HCT116 (cell line): ENCODE measurements around the gene FADD. TPM values are rescaled to one million over a fixed set of nuclear protein-coding genes. Genes with fewer than 3 reads are reported as not detected.

Experiments used
- ATAC-seq: fragments of 200-7000 bp; cut with Tn5 transposase; 2 replicates; pipeline ENCODE4 v1.9.1; 2020; ENCODE audit warnings: mild to moderate bottlenecking, moderate library complexity
- BruUV-seq: library from RNA; stranded (reverse); fragments of 400-500 nt; replicated peaks from 2 replicates; lab custom pipeline; 2021; lab: Mats Ljungman, UMichigan
- CTCF ChIA-PET: fragments of 300-600 bp; sonication (Branson Sonifier 250); formaldehyde crosslinking; loops from one replicate; lab custom pipeline; 2021; ENCODE audit warnings: antibody characterized with exemption; lab: Charles Lee
- POLR2A ChIA-PET: fragments of 300-600, 350-600 bp; sonication (Branson Sonifier 250); formaldehyde crosslinking; loops from one replicate; lab custom pipeline; 2021; ENCODE audit warnings: antibody characterized with exemption; lab: Charles Lee
- RAD21 ChIA-PET, 2 experiments: fragments of 300-600 bp; sonication (Branson Sonifier 250); formaldehyde crosslinking; loops; one replicate each; lab custom pipeline; 2023; ENCODE audit warnings: low total read pairs in 2 of 2; ENCODE audit not compliant: uncharacterized antibody in 2 of 2, unreplicated experiment in 2 of 2, low non-redundant PET in 1 of 2; lab: Charles Lee
- DNase-seq: peaks from one replicate; pipeline ENCODE4 v3.0.0-alpha.2; 2010; ENCODE audit warnings: low read depth, low spot score
- H2AFZ ChIP-seq: fragments of 200-600 bp; shearing (Covaris generic), sonication (generic); 2 replicates; pipeline ENCODE4 v1.6.1; 2017; ENCODE audit warnings: low read depth, mixed run types, mixed read lengths, antibody characterized with exemption, low read length; ENCODE audit not compliant: poor library complexity, severe bottlenecking
- H3K27ac ChIP-seq: 2 replicates; pipeline ENCODE4 v1.5.1; 2012; ENCODE audit warnings: low read depth, low read length
- H3K27me3 ChIP-seq: fragments of 200-600 bp; sonication (generic); 2 replicates; pipeline ENCODE4 v1.6.1; 2016; ENCODE audit warnings: mixed run types, low read length, mixed read lengths; ENCODE audit not compliant: insufficient read depth
- H3K36me3 ChIP-seq, 2 experiments: fragments of 200-500 bp in 1 of 2; fragments of 200-600 bp in 1 of 2; sonication (Bioruptor generic) in 1 of 2; sonication (generic) in 1 of 2; 2 replicates each; pipeline versions ENCODE4 v1.5.1 to v1.6.1; 2014 to 2016; ENCODE audit warnings: low read length in 2 of 2, inconsistent platforms in 1 of 2, mixed read lengths in 1 of 2, mixed run types in 1 of 2; ENCODE audit not compliant: insufficient read depth in 2 of 2, control insufficient read depth in 1 of 2
- H3K4me1 ChIP-seq, 2 experiments: fragments of 200-600 bp in 1 of 2; sonication (generic) in 1 of 2; 2 replicates each; pipeline versions ENCODE4 v1.5.1 to v1.6.1; 2012 to 2017; ENCODE audit warnings: low read length in 2 of 2, inconsistent platforms in 1 of 2, mild to moderate bottlenecking in 1 of 2, mixed read lengths in 1 of 2, mixed run types in 1 of 2, moderate library complexity in 1 of 2; ENCODE audit not compliant: insufficient read depth in 2 of 2, control insufficient read depth in 1 of 2
- H3K4me2 ChIP-seq: fragments of 200-600 bp; sonication (generic); 2 replicates; pipeline ENCODE4 v1.6.1; 2017; ENCODE audit warnings: mixed run types, low read length, mixed read lengths
- H3K4me3 ChIP-seq, 2 experiments: fragments of 200-600 bp in 1 of 2; sonication (generic) in 1 of 2; replicated peaks in 1 of 2; 2 replicates each; pipeline ENCODE4 v1.5.1; 2011 to 2016; ENCODE audit warnings: low read length in 2 of 2, control low read depth in 1 of 2, low read depth in 1 of 2, mild to moderate bottlenecking in 1 of 2, mixed read lengths in 1 of 2, mixed run types in 1 of 2
- H3K79me2 ChIP-seq: fragments of 200-600 bp; sonication (generic); 2 replicates; pipeline ENCODE4 v1.6.1; 2017; ENCODE audit warnings: mild to moderate bottlenecking, mixed run types, low read length, moderate library complexity, mixed read lengths; ENCODE audit not compliant: insufficient read depth
- H3K9ac ChIP-seq: fragments of 200-600 bp; sonication (generic); 2 replicates; pipeline ENCODE4 v1.6.1; 2016; ENCODE audit warnings: low read length, mixed read lengths
- H3K9me2 ChIP-seq: fragments of 200-600 bp; sonication (generic), shearing (Covaris generic); 2 replicates; pipeline ENCODE4 v1.6.1; 2017; ENCODE audit warnings: mixed run types, mild to moderate bottlenecking, moderate library complexity; ENCODE audit not compliant: insufficient read depth
- H3K9me3 ChIP-seq, 2 experiments: fragments of 200-500 bp in 1 of 2; fragments of 200-600 bp in 1 of 2; sonication (Bioruptor generic) in 1 of 2; sonication (generic) in 1 of 2; 2 replicates each; pipeline ENCODE4 v1.6.1; 2014 to 2017; ENCODE audit warnings: low read length in 2 of 2, mixed read lengths in 2 of 2, inconsistent platforms in 1 of 2, low read depth in 1 of 2, mild to moderate bottlenecking in 1 of 2, mixed run types in 1 of 2, moderate library complexity in 1 of 2; ENCODE audit not compliant: control insufficient read depth in 1 of 2, insufficient read depth in 1 of 2
- H4K20me1 ChIP-seq: fragments of 200-600 bp; sonication (generic), shearing (Covaris generic); 2 replicates; pipeline ENCODE4 v1.6.1; 2017; ENCODE audit warnings: mixed run types, mild to moderate bottlenecking, moderate library complexity; ENCODE audit not compliant: insufficient read depth
- CBX3 ChIP-seq: IDR thresholded peaks from 2 replicates; pipeline ENCODE4 v1.6.1; 2012; ENCODE audit warnings: low read depth
- CEBPB ChIP-seq: IDR thresholded peaks from 2 replicates; pipeline ENCODE4 v1.6.1; 2012; ENCODE audit warnings: low read depth
- EGR1 ChIP-seq: IDR thresholded peaks from 2 replicates; pipeline ENCODE4 v1.6.1; 2012; ENCODE audit warnings: low read depth
- ELF1 ChIP-seq: IDR thresholded peaks from 2 replicates; pipeline ENCODE4 v1.6.1; 2012; ENCODE audit warnings: low read depth, borderline replicate concordance
- EZH2phosphoT487 ChIP-seq: fragments of 200-600 bp; IDR thresholded peaks from 2 replicates; pipeline ENCODE4 v1.6.1; 2018; ENCODE audit warnings: antibody characterized with exemption, borderline replicate concordance
- POLR2AphosphoS5 ChIP-seq: IDR thresholded peaks from 2 replicates; pipeline ENCODE4 v1.6.1; 2011; ENCODE audit warnings: mild to moderate bottlenecking, low read depth, low read length, moderate library complexity
- RAD21 ChIP-seq: IDR thresholded peaks from 2 replicates; pipeline ENCODE4 v1.6.1; 2012; ENCODE audit warnings: low read depth, mild to moderate bottlenecking
- SIN3A ChIP-seq: IDR thresholded peaks from 2 replicates; pipeline ENCODE4 v1.6.1; 2012; ENCODE audit warnings: low read depth
- SP1 ChIP-seq: IDR thresholded peaks from 2 replicates; pipeline ENCODE4 v1.6.1; 2012; ENCODE audit warnings: low read depth
- SRF ChIP-seq: IDR thresholded peaks from 2 replicates; pipeline ENCODE4 v1.6.1; 2012; ENCODE audit warnings: low read depth
- ZFX ChIP-seq: fragments of 450-650 bp; IDR thresholded peaks from 2 replicates; pipeline ENCODE4 v1.6.1; 2017
- intact Hi-C: fragments of 100-400 bp; cut with micrococcal nuclease; formaldehyde crosslinking; loops from 2 replicates; pipeline ENCODE4 v1.10.0; 2022
- total RNA-seq: library from RNA; stranded (reverse); gene quantifications from one replicate; pipeline ENCODE4 v1.2.1, GENCODE V29; 2021; ENCODE audit not compliant: unreplicated experiment
- TF ChIP-seq, protein P1 (sequence below): IDR thresholded peaks from 2 replicates; pipeline ENCODE4 v1.6.1; 2012
- TF ChIP-seq, protein P2 (sequence below): IDR thresholded peaks from 2 replicates; pipeline ENCODE4 v1.6.1; 2011; ENCODE audit warnings: mild to moderate bottlenecking, low read length, moderate library complexity; ENCODE audit not compliant: insufficient replicate concordance; ENCODE audit errors: extremely low read depth
- TF ChIP-seq, protein P3 (sequence below), 3 experiments: fragments of 200-600 bp in 1 of 3; sonication (generic) in 1 of 3; IDR thresholded peaks in 2 of 3; conservative IDR thresholded peaks in 1 of 3; 2 replicates each; pipeline ENCODE4 v1.5.1; 2012 to 2017; ENCODE audit warnings: low read depth in 2 of 3, low read length in 2 of 3, antibody characterized with exemption in 1 of 3, borderline replicate concordance in 1 of 3, control low read depth in 1 of 3, mild to moderate bottlenecking in 1 of 3, mixed read lengths in 1 of 3, mixed run types in 1 of 3, moderate library complexity in 1 of 3; ENCODE audit not compliant: insufficient read depth in 1 of 3
- TF ChIP-seq, protein P4 (sequence below): IDR thresholded peaks from 2 replicates; pipeline ENCODE4 v1.6.1; 2012

FADD gene
- total RNA-seq, 1 experiment from 2014 or later = 26.7 TPM

DNA sequence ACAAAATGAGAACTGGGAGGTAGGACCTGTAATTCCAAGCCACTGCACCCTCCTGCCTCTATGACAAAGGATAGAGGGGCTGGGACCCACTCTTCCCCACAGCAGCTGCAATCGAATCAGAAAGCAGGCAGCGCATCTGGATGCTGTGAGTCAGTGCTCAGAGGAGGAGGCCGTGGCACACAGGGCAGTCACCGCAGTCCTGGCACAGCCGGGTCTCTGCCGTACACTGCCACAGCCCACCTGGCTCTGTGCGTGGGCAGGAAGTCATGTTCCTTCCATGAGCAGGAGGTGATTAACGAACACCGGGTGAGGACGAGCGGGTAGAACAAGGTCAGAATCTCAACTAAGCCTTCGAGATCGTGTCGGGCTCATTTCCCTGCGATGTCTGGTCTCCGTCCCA lies 37.2 kb downstream of the FADD start:
- no peak overlapping the region for H3K4me2 ChIP-seq
- intact Hi-C loops = no loop called here
- no peak for TF ChIP-seq SP1
- TF ChIP-seq, protein P1, sequence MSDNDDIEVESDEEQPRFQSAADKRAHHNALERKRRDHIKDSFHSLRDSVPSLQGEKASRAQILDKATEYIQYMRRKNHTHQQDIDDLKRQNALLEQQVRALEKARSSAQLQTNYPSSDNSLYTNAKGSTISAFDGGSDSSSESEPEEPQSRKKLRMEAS = no peak
- no peak for TF ChIP-seq POLR2AphosphoS5
- TF ChIP-seq ZFX = no peak
- TF ChIP-seq, protein P2, sequence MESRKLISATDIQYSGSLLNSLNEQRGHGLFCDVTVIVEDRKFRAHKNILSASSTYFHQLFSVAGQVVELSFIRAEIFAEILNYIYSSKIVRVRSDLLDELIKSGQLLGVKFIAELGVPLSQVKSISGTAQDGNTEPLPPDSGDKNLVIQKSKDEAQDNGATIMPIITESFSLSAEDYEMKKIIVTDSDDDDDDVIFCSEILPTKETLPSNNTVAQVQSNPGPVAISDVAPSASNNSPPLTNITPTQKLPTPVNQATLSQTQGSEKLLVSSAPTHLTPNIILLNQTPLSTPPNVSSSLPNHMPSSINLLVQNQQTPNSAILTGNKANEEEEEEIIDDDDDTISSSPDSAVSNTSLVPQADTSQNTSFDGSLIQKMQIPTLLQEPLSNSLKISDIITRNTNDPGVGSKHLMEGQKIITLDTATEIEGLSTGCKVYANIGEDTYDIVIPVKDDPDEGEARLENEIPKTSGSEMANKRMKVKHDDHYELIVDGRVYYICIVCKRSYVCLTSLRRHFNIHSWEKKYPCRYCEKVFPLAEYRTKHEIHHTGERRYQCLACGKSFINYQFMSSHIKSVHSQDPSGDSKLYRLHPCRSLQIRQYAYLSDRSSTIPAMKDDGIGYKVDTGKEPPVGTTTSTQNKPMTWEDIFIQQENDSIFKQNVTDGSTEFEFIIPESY = no peak
- TF ChIP-seq CEBPB = no peak
- TF ChIP-seq SRF = no peak
- no peak for TF ChIP-seq RAD21
- TF ChIP-seq, protein P3, sequence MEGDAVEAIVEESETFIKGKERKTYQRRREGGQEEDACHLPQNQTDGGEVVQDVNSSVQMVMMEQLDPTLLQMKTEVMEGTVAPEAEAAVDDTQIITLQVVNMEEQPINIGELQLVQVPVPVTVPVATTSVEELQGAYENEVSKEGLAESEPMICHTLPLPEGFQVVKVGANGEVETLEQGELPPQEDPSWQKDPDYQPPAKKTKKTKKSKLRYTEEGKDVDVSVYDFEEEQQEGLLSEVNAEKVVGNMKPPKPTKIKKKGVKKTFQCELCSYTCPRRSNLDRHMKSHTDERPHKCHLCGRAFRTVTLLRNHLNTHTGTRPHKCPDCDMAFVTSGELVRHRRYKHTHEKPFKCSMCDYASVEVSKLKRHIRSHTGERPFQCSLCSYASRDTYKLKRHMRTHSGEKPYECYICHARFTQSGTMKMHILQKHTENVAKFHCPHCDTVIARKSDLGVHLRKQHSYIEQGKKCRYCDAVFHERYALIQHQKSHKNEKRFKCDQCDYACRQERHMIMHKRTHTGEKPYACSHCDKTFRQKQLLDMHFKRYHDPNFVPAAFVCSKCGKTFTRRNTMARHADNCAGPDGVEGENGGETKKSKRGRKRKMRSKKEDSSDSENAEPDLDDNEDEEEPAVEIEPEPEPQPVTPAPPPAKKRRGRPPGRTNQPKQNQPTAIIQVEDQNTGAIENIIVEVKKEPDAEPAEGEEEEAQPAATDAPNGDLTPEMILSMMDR (IDR thresholded peaks at IDR 0.05 in 2 of 3, conservative IDR thresholded peaks at IDR 0.05 in 1 of 3; ENCODE audit: borderline replicate concordance in 1 of 3, insufficient read depth in 1 of 3, low read depth in 2 of 3, low read length in 2 of 3) = no peak
- TF ChIP-seq ELF1 = no peak
- no peak for TF ChIP-seq CBX3
- TF ChIP-seq, protein P4, sequence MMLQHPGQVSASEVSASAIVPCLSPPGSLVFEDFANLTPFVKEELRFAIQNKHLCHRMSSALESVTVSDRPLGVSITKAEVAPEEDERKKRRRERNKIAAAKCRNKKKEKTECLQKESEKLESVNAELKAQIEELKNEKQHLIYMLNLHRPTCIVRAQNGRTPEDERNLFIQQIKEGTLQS = no peak
- no peak for TF ChIP-seq EGR1
- TF ChIP-seq SIN3A = no peak
- no peak for TF ChIP-seq EZH2phosphoT487
- no peak overlapping the region for H2AFZ ChIP-seq
- DNase-seq (no peak), ATAC-seq (no peak)
- H3K4me3 ChIP-seq = no peak overlapping the region
- peaks cover 0 to 20% of the 10 kb centered on the region in 2 experiments; a peak in 2 of 4 replicates for H3K4me1 ChIP-seq
- H3K27me3 ChIP-seq = no peaks in the 10 kb centered on the region; the same call in 1 of the 2 replicates
- BruUV-seq = no TSS peak
- RAD21 ChIA-PET = no interaction called here
- CTCF ChIA-PET = no interaction called here
- H3K79me2 ChIP-seq = no peaks in the 10 kb centered on the region
- H3K9me3 ChIP-seq = no peaks in the 10 kb centered on the region
- no peak overlapping the region for H3K9ac ChIP-seq
- H3K9me2 ChIP-seq = no peaks in the 10 kb centered on the region
- POLR2A ChIA-PET = no interaction called here
- no peak overlapping the region for H3K27ac ChIP-seq
- no peaks in the 10 kb centered on the region for H3K36me3 ChIP-seq
- no peaks in the 10 kb centered on the region for H4K20me1 ChIP-seq
